Measurements from ENCODE around the gene EXOC7. TPM values are rescaled to one million over a fixed set of nuclear protein-coding genes. Genes with fewer than 3 reads are reported as not detected.

Gene EXOC7
- polyA plus RNA-seq, 3 donors: 30.7 to 86.5 (median 42.4) TPM

GRCh38 chr17:76149214-76149613 is 45.6 kb upstream of the EXOC7 start:
- H3K4me3 ChIP-seq (replicated peaks in 1 of 3; ENCODE audit: low read depth in 2 of 3, low read length in 3 of 3): no peak overlapping the region
- no peak overlapping the region for H3K27ac ChIP-seq (ENCODE audit: low read depth in 1 of 2, low read length in 2 of 2)
- no peaks in the 10 kb centered on the region for H3K9me3 ChIP-seq (replicated peaks in 1 of 2; ENCODE audit: control insufficient read depth in 1 of 2, insufficient read depth in 1 of 2, low read length in 2 of 2)
- H3K4me1 ChIP-seq (ENCODE audit: control insufficient read depth in 1 of 2, insufficient read depth in 2 of 2, low read length in 2 of 2): peaks cover 20 to 22% of the 10 kb centered on the region in 2 donors
- TF ChIP-seq CTCF (IDR thresholded peaks at IDR 0.05): no peak
- no peak overlapping the region for H3K4me3 Mint-ChIP-seq
- no peaks in the 10 kb centered on the region for H3K79me2 ChIP-seq (ENCODE audit: insufficient read depth, low read length)
- DNase-seq: no peak
- no peaks in the 10 kb centered on the region for H4K20me1 ChIP-seq (ENCODE audit: insufficient read depth, low read length)
- no peak overlapping the region for H2AFZ ChIP-seq (ENCODE audit: insufficient read depth, low read depth, low read length, poor library complexity, severe bottlenecking)
- H3K9me3 Mint-ChIP-seq: no peaks in the 10 kb centered on the region
- H3K4me2 ChIP-seq (replicated peaks; ENCODE audit: extremely low read depth, low read length, poor library complexity, severe bottlenecking): no peak overlapping the region
- H3K4me1 Mint-ChIP-seq: peaks cover 24% of the 10 kb centered on the region
- no peaks in the 10 kb centered on the region for H3K27me3 ChIP-seq (ENCODE audit: control insufficient read depth in 2 of 2, insufficient read depth in 2 of 2, low read length in 2 of 2)
- no peaks in the 10 kb centered on the region for H3K36me3 ChIP-seq (replicated peaks in 1 of 2; ENCODE audit: control insufficient read depth in 1 of 2, insufficient read depth in 2 of 2, low read length in 2 of 2)
- intact Hi-C loops (cut with micrococcal nuclease): no loop called here
- peaks cover 0 to 2% (median 0%) of the 10 kb centered on the region in 3 donors for H3K27me3 Mint-ChIP-seq (ENCODE audit: low read depth in 3 of 3)
- no peak overlapping the region for H3K27ac Mint-ChIP-seq
- 89% methylated on average over 10 of the region's 10 CpGs for WGBS (ENCODE audit: insufficient coverage)
- no peak overlapping the region for H3K9ac ChIP-seq (ENCODE audit: insufficient read depth, low read length, poor library complexity, severe bottlenecking)
- no peaks in the 10 kb centered on the region for H3K36me3 Mint-ChIP-seq

- H3K4me2 ChIP-seq (replicated peaks; ENCODE audit: extremely low read depth, low read length, poor library complexity, severe bottlenecking): no peak overlapping the region
- H3K27ac ChIP-seq (ENCODE audit: low read depth in 1 of 2, low read length in 2 of 2): no peak overlapping the region
- no peak overlapping the region for H2AFZ ChIP-seq (ENCODE audit: insufficient read depth, low read depth, low read length, poor library complexity, severe bottlenecking)
- Mint-ChIP-seq H3K27me3 (ENCODE audit: low read depth in 3 of 3) (peaks cover 0 to 2% (median 1%) of the 10 kb centered on the region in 3 donors), H3K9me3 (peaks cover 0 to 2% (median 0%) of the 10 kb centered on the region in 7 donors), H3K36me3 (no peaks in the 10 kb centered on the region), H3K4me1 (peaks cover 35% of the 10 kb centered on the region), H3K27ac (no peak overlapping the region), H3K4me3 (no peak overlapping the region)
- WGBS (ENCODE audit: insufficient coverage): 60% methylated on average over 1 of the region's 1 CpG
- H3K4me1 ChIP-seq (ENCODE audit: control insufficient read depth in 1 of 2, insufficient read depth in 2 of 2, low read length in 2 of 2): peaks cover 32 to 34% of the 10 kb centered on the region in 2 donors
- no peaks in the 10 kb centered on the region for H3K27me3 ChIP-seq (ENCODE audit: control insufficient read depth in 2 of 2, insufficient read depth in 2 of 2, low read length in 2 of 2)
- DNase-seq: no peak
- no peaks in the 10 kb centered on the region for H3K9me3 ChIP-seq (replicated peaks in 1 of 2; ENCODE audit: control insufficient read depth in 1 of 2, insufficient read depth in 1 of 2, low read length in 2 of 2)
- intact Hi-C loops (cut with micrococcal nuclease): no loop called here
- H4K20me1 ChIP-seq (ENCODE audit: insufficient read depth, low read length): no peaks in the 10 kb centered on the region
- no peak overlapping the region for H3K9ac ChIP-seq (ENCODE audit: insufficient read depth, low read length, poor library complexity, severe bottlenecking)
- no peaks in the 10 kb centered on the region for H3K36me3 ChIP-seq (replicated peaks in 1 of 2; ENCODE audit: control insufficient read depth in 1 of 2, insufficient read depth in 2 of 2, low read length in 2 of 2)
- no peak overlapping the region for H3K4me3 ChIP-seq (replicated peaks in 1 of 3; ENCODE audit: low read depth in 2 of 3, low read length in 3 of 3)
- TF ChIP-seq CTCF (IDR thresholded peaks at IDR 0.05): peak; percentile 15
- no peaks in the 10 kb centered on the region for H3K79me2 ChIP-seq (ENCODE audit: insufficient read depth, low read length)
Measured at GRCh38 chr17:76148015-76148326, 44.4 kb upstream of the EXOC7 start.
